LNCaP clone FGC (cell line): ENCODE data around the gene OR4E1.
"Not testable (repeated sequence)": the region's sequence is repeated elsewhere in the genome, so short reads cannot be mapped to it uniquely, and the experiment has no call there.

Experiments
- DNase-seq: peaks from one replicate; pipeline ENCODE4 v3.0.0-alpha.2; 2011; ENCODE audit warnings: low read depth
- H3K4me3 ChIP-seq: 2 replicates; pipeline ENCODE4 v1.5.1; 2011; ENCODE audit warnings: mild to moderate bottlenecking, low read depth, low read length, control low read depth
- TF ChIP-seq, protein P1 (sequence below): IDR thresholded peaks from 2 replicates; pipeline ENCODE4 v1.5.1; 2012; ENCODE audit warnings: mild to moderate bottlenecking; ENCODE audit not compliant: control insufficient read depth, insufficient read depth; ENCODE audit errors: extremely low read depth

The OR4E1 gene

DNA sequence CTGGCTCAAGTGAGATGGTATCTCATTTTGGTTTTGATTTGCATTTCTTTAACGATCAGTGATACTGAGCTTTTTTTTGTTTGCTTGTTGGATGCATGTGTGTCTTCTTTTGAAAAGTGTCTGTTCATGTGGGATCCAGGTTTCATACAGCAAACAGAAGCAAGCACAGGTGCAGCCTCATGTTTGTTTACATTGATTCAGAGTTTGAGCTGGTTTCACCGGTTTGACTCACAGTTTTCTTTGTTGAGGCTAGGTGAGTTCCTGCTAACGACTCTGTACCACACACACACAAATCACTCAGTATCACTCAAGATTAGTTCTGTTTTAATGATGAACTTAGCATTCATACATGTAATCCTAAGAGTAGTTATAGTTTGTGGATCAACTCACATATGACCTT, 42.5 kb downstream of the OR4E1 start:
- H3K4me3 ChIP-seq, result no peak overlapping the region
- TF ChIP-seq, protein P1, sequence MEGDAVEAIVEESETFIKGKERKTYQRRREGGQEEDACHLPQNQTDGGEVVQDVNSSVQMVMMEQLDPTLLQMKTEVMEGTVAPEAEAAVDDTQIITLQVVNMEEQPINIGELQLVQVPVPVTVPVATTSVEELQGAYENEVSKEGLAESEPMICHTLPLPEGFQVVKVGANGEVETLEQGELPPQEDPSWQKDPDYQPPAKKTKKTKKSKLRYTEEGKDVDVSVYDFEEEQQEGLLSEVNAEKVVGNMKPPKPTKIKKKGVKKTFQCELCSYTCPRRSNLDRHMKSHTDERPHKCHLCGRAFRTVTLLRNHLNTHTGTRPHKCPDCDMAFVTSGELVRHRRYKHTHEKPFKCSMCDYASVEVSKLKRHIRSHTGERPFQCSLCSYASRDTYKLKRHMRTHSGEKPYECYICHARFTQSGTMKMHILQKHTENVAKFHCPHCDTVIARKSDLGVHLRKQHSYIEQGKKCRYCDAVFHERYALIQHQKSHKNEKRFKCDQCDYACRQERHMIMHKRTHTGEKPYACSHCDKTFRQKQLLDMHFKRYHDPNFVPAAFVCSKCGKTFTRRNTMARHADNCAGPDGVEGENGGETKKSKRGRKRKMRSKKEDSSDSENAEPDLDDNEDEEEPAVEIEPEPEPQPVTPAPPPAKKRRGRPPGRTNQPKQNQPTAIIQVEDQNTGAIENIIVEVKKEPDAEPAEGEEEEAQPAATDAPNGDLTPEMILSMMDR, result no peak
- DNase-seq, result peak; percentile 93

DNA sequence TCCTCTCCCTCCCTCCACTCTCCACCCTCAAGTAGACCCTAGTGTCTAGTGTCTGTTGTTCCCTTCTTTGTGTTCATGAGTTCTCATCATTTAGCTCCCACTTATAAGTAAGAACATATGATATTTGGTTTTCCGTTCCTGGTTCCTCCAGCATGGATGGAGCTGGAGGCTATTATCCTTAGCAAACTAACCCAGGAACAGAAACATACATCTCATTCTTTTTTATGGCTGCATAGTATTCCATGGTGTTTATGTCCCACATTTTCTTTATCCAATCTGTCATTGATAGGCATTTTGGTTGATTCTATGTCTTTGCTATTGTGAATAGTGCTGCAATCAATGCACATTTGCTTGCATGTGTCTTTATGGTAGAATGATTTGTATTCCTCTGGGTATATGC, 43.1 kb downstream of the OR4E1 start:
- H3K4me3 ChIP-seq, DNase-seq: not testable (repeated sequence)

DNA sequence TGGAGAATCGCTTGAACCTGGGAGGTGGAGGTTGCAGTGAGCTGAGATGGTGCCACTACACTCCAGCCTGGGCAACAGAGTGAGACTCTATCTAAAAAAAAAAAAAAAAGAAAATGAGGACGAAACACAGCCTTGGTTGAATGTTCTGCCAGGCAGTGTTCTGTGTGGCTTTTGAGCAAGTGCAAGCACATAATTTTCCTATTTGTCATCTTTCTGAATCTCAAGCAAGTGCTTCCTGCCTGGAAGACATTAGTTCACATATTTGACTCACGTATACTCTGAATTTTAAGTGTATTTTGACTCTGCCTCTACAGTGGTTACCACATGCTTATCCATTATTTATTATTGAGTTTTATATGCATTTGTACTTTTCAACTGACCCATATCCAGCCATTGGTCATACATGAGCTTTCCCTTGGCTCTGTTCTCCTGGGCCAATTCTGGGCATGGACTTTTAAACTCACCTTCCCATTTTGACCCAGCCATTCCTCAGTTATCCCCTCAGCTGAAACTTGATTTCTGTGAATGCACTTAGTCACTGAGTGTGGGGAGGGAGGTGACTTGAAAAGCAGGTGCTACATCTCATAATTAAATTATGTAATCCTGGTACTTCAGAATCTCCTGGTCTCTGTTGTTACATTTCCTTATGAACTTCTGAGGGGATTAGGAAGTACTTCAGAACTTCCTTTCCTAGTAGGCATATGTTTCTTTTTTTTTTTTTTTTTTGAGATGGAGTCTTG, 47.0 kb downstream of the OR4E1 start:
- DNase-seq, result no peak
- H3K4me3 ChIP-seq, result no peak overlapping the region
- TF ChIP-seq, protein P1, result no peak
